ENCODE data around the gene RMC1. TPM values are rescaled to one million over a fixed set of nuclear protein-coding genes. Genes with fewer than 3 reads are reported as not detected.
"Not testable (repeated sequence)": the region's sequence is repeated elsewhere in the genome, so short reads cannot be mapped to it uniquely, and the experiment has no call there.

Gene RMC1
- total RNA-seq, 1 donor from 2014 or later, result 29.0 TPM

- no peak for DNase-seq (ENCODE audit: low spot score)
Observed at GRCh38 chr18:23495723-23496440, 7.4 kb upstream of the RMC1 start.

- DNase-seq (ENCODE audit: low spot score), result no peak
Observed at GRCh38 chr18:23498117-23498516, 5.2 kb upstream of the RMC1 start.

- DNase-seq (ENCODE audit: low spot score), result no peak
Observed at GRCh38 chr18:23498877-23499276, 4.4 kb upstream of the RMC1 start.

GRCh38 chr18:23499291-23499781 is 4.0 kb upstream of the RMC1 start:
- DNase-seq (ENCODE audit: low spot score), result no peak

- no peak for DNase-seq (ENCODE audit: low spot score)
Observed at GRCh38 chr18:23501626-23502025, 1.7 kb upstream of the RMC1 start.

GRCh38 chr18:23502516-23503037 is 734 bp upstream of the RMC1 start:
- no peak for DNase-seq (ENCODE audit: low spot score)

- DNase-seq (ENCODE audit: low spot score), result no peak
Observed at GRCh38 chr18:23503963-23504344, 643 bp downstream of the RMC1 start.

- DNase-seq (ENCODE audit: low spot score), result no peak
Observed at GRCh38 chr18:23504720-23505119, 1.4 kb downstream of the RMC1 start.

GRCh38 chr18:23506393-23506792 is 3.1 kb downstream of the RMC1 start:
- no peak for DNase-seq (ENCODE audit: low spot score)

GRCh38 chr18:23510923-23511322 is 7.6 kb downstream of the RMC1 start:
- not testable (repeated sequence) for DNase-seq (ENCODE audit: low spot score)

- DNase-seq (ENCODE audit: low spot score), result not testable (repeated sequence)
Observed at GRCh38 chr18:23512216-23512615, 8.9 kb downstream of the RMC1 start.

- DNase-seq (ENCODE audit: low spot score), result no peak
Observed at GRCh38 chr18:23512641-23513040, 9.3 kb downstream of the RMC1 start.

GRCh38 chr18:23515911-23516546 is 12.7 kb downstream of the RMC1 start:
- no peak for DNase-seq (ENCODE audit: low spot score)

- DNase-seq (ENCODE audit: low spot score), result no peak
Observed at GRCh38 chr18:23519734-23520133, 16.4 kb downstream of the RMC1 start.

- DNase-seq (ENCODE audit: low spot score), result no peak
Observed at GRCh38 chr18:23521271-23521670, 18.0 kb downstream of the RMC1 start.

- DNase-seq (ENCODE audit: low spot score), result no peak
Observed at GRCh38 chr18:23521907-23522306, 18.6 kb downstream of the RMC1 start.

- DNase-seq (ENCODE audit: low spot score), result no peak
Observed at GRCh38 chr18:23523429-23524212, 20.3 kb downstream of the RMC1 start.

GRCh38 chr18:23524213-23524707 is 20.9 kb downstream of the RMC1 start:
- no peak for DNase-seq (ENCODE audit: low spot score)

- no peak for DNase-seq (ENCODE audit: low spot score)
Observed at GRCh38 chr18:23526501-23527063, 23.3 kb downstream of the RMC1 start.

- no peak for DNase-seq (ENCODE audit: low spot score)
Observed at GRCh38 chr18:23528580-23529472, 25.5 kb downstream of the RMC1 start.
